ENCODE data around the gene PLA1A. TPM values are rescaled to one million over a fixed set of nuclear protein-coding genes. Genes with fewer than 3 reads are reported as not detected.

Gene PLA1A
- total RNA-seq, 2 donors from 2014 or later = 2.8 to 9.1 TPM

GRCh38 chr3:119553823-119554415 lies 43.8 kb upstream of the PLA1A start:
- Histone ChIP-seq H3K36me3 (no peaks in the 10 kb centered on the region), H3K4me1 (replicated peaks) (no peaks in the 10 kb centered on the region), H3K9me3 (no peaks in the 10 kb centered on the region), H3K27ac (no peak overlapping the region), H3K27me3 (replicated peaks; ENCODE audit: insufficient read depth) (no peaks in the 10 kb centered on the region), H3K4me3 (no peak overlapping the region)
- DNase-seq (ENCODE audit: low spot score) = no peak
- 54% methylated on average over 5 of the region's 5 CpGs for WGBS
- intact Hi-C loops (cut with DNase I) = no loop called here
- no peak for TF ChIP-seq POLR2AphosphoS5 (IDR thresholded peaks at IDR 0.05)
- TF ChIP-seq CTCF (IDR thresholded peaks at IDR 0.05) = no peak
- TF ChIP-seq POLR2A (IDR thresholded peaks at IDR 0.05) = no peak

- no peak for DNase-seq (ENCODE audit: low spot score)
- 55% methylated on average over 4 of the region's 4 CpGs for WGBS
- no peaks in the 10 kb centered on the region for H3K36me3 ChIP-seq
Observed at GRCh38 chr3:119555309-119555735, 42.4 kb upstream of the PLA1A start.

GRCh38 chr3:119555929-119556328 lies 41.8 kb upstream of the PLA1A start:
- Histone ChIP-seq H3K27ac (no peak overlapping the region), H3K27me3 (replicated peaks; ENCODE audit: insufficient read depth) (no peaks in the 10 kb centered on the region), H3K9me3 (no peaks in the 10 kb centered on the region), H3K4me1 (replicated peaks) (no peaks in the 10 kb centered on the region), H3K36me3 (no peaks in the 10 kb centered on the region), H3K4me3 (no peak overlapping the region)
- intact Hi-C loops (cut with DNase I) = no loop called here
- TF ChIP-seq POLR2A (IDR thresholded peaks at IDR 0.05) = no peak
- no peak for TF ChIP-seq POLR2AphosphoS5 (IDR thresholded peaks at IDR 0.05)
- TF ChIP-seq CTCF (IDR thresholded peaks at IDR 0.05) = no peak
- 100% methylated on average over 1 of the region's 1 CpG for WGBS
- no peak for DNase-seq (ENCODE audit: low spot score)

More at GRCh38 chr3:119555309-119555735, 42.4 kb upstream of the PLA1A start:
- H3K4me3 ChIP-seq = no peak overlapping the region
- intact Hi-C loops (cut with DNase I) = no loop called here
- TF ChIP-seq POLR2AphosphoS5 (IDR thresholded peaks at IDR 0.05) = no peak
- TF ChIP-seq CTCF (IDR thresholded peaks at IDR 0.05) = no peak
- TF ChIP-seq POLR2A (IDR thresholded peaks at IDR 0.05) = no peak
- H3K4me1 ChIP-seq (replicated peaks) = no peaks in the 10 kb centered on the region
- H3K9me3 ChIP-seq = no peaks in the 10 kb centered on the region
- no peak overlapping the region for H3K27ac ChIP-seq
- H3K27me3 ChIP-seq (replicated peaks; ENCODE audit: insufficient read depth) = no peaks in the 10 kb centered on the region

GRCh38 chr3:119557192-119557876 lies 40.4 kb upstream of the PLA1A start:
- no peak for TF ChIP-seq POLR2A (IDR thresholded peaks at IDR 0.05)
- TF ChIP-seq POLR2AphosphoS5 (IDR thresholded peaks at IDR 0.05) = no peak
- TF ChIP-seq CTCF (IDR thresholded peaks at IDR 0.05) = no peak
- no peak for DNase-seq (ENCODE audit: low spot score)
- no peak overlapping the region for H3K4me3 ChIP-seq
- H3K36me3 ChIP-seq = no peaks in the 10 kb centered on the region
- no peaks in the 10 kb centered on the region for H3K27me3 ChIP-seq (replicated peaks; ENCODE audit: insufficient read depth)
- H3K4me1 ChIP-seq (replicated peaks) = no peaks in the 10 kb centered on the region
- intact Hi-C loops (cut with DNase I) = no loop called here
- H3K27ac ChIP-seq = no peak overlapping the region
- WGBS = 86% methylated on average over 7 of the region's 7 CpGs
- no peaks in the 10 kb centered on the region for H3K9me3 ChIP-seq

- WGBS = 62% methylated on average over 3 of the region's 3 CpGs
- Histone ChIP-seq H3K4me3 (no peak overlapping the region), H3K36me3 (no peaks in the 10 kb centered on the region), H3K27me3 (replicated peaks; ENCODE audit: insufficient read depth) (no peaks in the 10 kb centered on the region), H3K9me3 (no peaks in the 10 kb centered on the region), H3K27ac (no peak overlapping the region), H3K4me1 (replicated peaks) (no peaks in the 10 kb centered on the region)
- DNase-seq (ENCODE audit: low spot score) = no peak
- intact Hi-C loops (cut with DNase I) = no loop called here
- TF ChIP-seq POLR2A (IDR thresholded peaks at IDR 0.05) (no peak), POLR2AphosphoS5 (IDR thresholded peaks at IDR 0.05) (no peak), CTCF (IDR thresholded peaks at IDR 0.05) (no peak)
Observed at GRCh38 chr3:119557877-119558269, 39.8 kb upstream of the PLA1A start.

Measured in prostate gland (tissue), 2 donors.